ENCODE data around the gene PTPRD.

GRCh38 chr9:10059044-10059443, 553.8 kb downstream of the PTPRD start:
- no peak for TF ChIP-seq CTCF (conservative IDR thresholded peaks at IDR 0.05; ENCODE audit: low read depth, low read length)
- no peak for TF ChIP-seq EZH2 (IDR thresholded peaks at IDR 0.05; ENCODE audit: borderline replicate concordance, low read depth, low read length, poor library complexity, severe bottlenecking)
